Activated T-helper 1 cell treated with anti-CD3 and anti-CD28 coated beads, Interleukin-12 subunit alpha, Interleukin-12 subunit beta, Interleukin-2, Interleukin-4 antibody, amounts not matched to agents 30 ng/mL and 10 ng/mL and 1 ng/mL, durations not matched to agents 14 hours and 24 hours and 36 hours (primary cell): ENCODE measurements around the gene RRAD. TPM values are rescaled to one million over a fixed set of nuclear protein-coding genes. Genes with fewer than 3 reads are reported as not detected.
A peak's percentile ranks its signal among the peaks of the same experiment; 100 is the strongest.
"Not testable (repeated sequence)": the region's sequence is repeated elsewhere in the genome, so short reads cannot be mapped to it uniquely, and the experiment has no call there.

Experiments used
- DNase-seq: peaks from one replicate; pipeline ENCODE4 v3.0.0; 2021; ENCODE audit warnings: low spot score
- H3K27ac Mint-ChIP-seq: one replicate; pipeline ENCODE4 v1.8.0; 2021; ENCODE audit warnings: mild to moderate bottlenecking, mixed read lengths
- H3K27me3 Mint-ChIP-seq: one replicate; pipeline ENCODE4 v1.8.0; 2022; ENCODE audit warnings: mild to moderate bottlenecking, moderate library complexity, mixed read lengths; ENCODE audit not compliant: insufficient read depth
- H3K36me3 Mint-ChIP-seq: one replicate; pipeline ENCODE4 v1.8.0; 2021; ENCODE audit warnings: low read depth, mixed read lengths
- H3K4me1 Mint-ChIP-seq: one replicate; pipeline ENCODE4 v1.8.0; 2021; ENCODE audit warnings: low read depth, mixed read lengths
- H3K4me3 Mint-ChIP-seq: one replicate; pipeline ENCODE4 v1.8.0; 2021; ENCODE audit warnings: mild to moderate bottlenecking, moderate library complexity, mixed read lengths
- H3K9me3 Mint-ChIP-seq: one replicate; pipeline ENCODE4 v1.8.0; 2021; ENCODE audit warnings: mixed read lengths
- intact Hi-C: fragments of 100-400 bp; cut with micrococcal nuclease; formaldehyde crosslinking; loops from one replicate; pipeline ENCODE4 v1.15.1; 2024
- total RNA-seq: library from RNA; stranded (reverse); gene quantifications from 2 replicates; pipeline ENCODE4 v1.2.3, GENCODE V29; 2022

RRAD gene
- total RNA-seq, 1 donor from 2014 or later = 0.83 TPM

GRCh38 chr16:66904428-66904845 lies 20.9 kb downstream of the RRAD start:
- intact Hi-C loops = no loop called here
- Mint-ChIP-seq H3K36me3 (no peaks in the 10 kb centered on the region), H3K4me3 (no peak overlapping the region), H3K27me3 (peaks cover 2% of the 10 kb centered on the region), H3K9me3 (no peaks in the 10 kb centered on the region), H3K4me1 (peaks cover 11% of the 10 kb centered on the region), H3K27ac (no peak overlapping the region)
- no peak for DNase-seq

GRCh38 chr16:66903544-66904427 lies 21.5 kb downstream of the RRAD start:
- no peaks in the 10 kb centered on the region for H3K36me3 Mint-ChIP-seq
- H3K4me3 Mint-ChIP-seq = no peak overlapping the region
- DNase-seq = no peak
- intact Hi-C loops = no loop called here
- H3K27ac Mint-ChIP-seq = no peak overlapping the region
- no peaks in the 10 kb centered on the region for H3K9me3 Mint-ChIP-seq
- peaks cover 11% of the 10 kb centered on the region for H3K4me1 Mint-ChIP-seq
- H3K27me3 Mint-ChIP-seq = peaks cover 2% of the 10 kb centered on the region

GRCh38 chr16:66902648-66903543 lies 22.4 kb downstream of the RRAD start:
- no peak overlapping the region for H3K27ac Mint-ChIP-seq
- intact Hi-C loops = no loop called here
- peaks cover 11% of the 10 kb centered on the region for H3K4me1 Mint-ChIP-seq
- peaks cover 2% of the 10 kb centered on the region for H3K27me3 Mint-ChIP-seq
- DNase-seq = no peak
- H3K36me3 Mint-ChIP-seq = no peaks in the 10 kb centered on the region
- H3K4me3 Mint-ChIP-seq = no peak overlapping the region
- H3K9me3 Mint-ChIP-seq = no peaks in the 10 kb centered on the region

GRCh38 chr16:66901626-66902025 lies 23.7 kb downstream of the RRAD start:
- no peak overlapping the region for H3K27ac Mint-ChIP-seq
- intact Hi-C loops = no loop called here
- H3K9me3 Mint-ChIP-seq = no peaks in the 10 kb centered on the region
- peaks cover 11% of the 10 kb centered on the region for H3K4me1 Mint-ChIP-seq
- no peak overlapping the region for H3K4me3 Mint-ChIP-seq
- H3K27me3 Mint-ChIP-seq = peaks cover 2% of the 10 kb centered on the region
- H3K36me3 Mint-ChIP-seq = peaks cover 1% of the 10 kb centered on the region
- no peak for DNase-seq

- peaks cover 2% of the 10 kb centered on the region for H3K27me3 Mint-ChIP-seq
- H3K36me3 Mint-ChIP-seq = peaks cover 1% of the 10 kb centered on the region
- DNase-seq = no peak
- intact Hi-C loops = no loop called here
- H3K4me1 Mint-ChIP-seq = peaks cover 4% of the 10 kb centered on the region
- no peak overlapping the region for H3K27ac Mint-ChIP-seq
- H3K4me3 Mint-ChIP-seq = no peak overlapping the region
- no peaks in the 10 kb centered on the region for H3K9me3 Mint-ChIP-seq
These were observed 24.5 kb downstream of the RRAD start for GRCh38 chr16:66900721-66901441.

- Mint-ChIP-seq H3K4me1 (peaks cover 2% of the 10 kb centered on the region), H3K9me3 (no peaks in the 10 kb centered on the region), H3K4me3 (no peak overlapping the region), H3K36me3 (peaks cover 1% of the 10 kb centered on the region), H3K27me3 (peaks cover 2% of the 10 kb centered on the region), H3K27ac (no peak overlapping the region)
- no peak for DNase-seq
- intact Hi-C loops = no loop called here
These were observed 25.2 kb downstream of the RRAD start for GRCh38 chr16:66899945-66900710.

GRCh38 chr16:66899310-66899944 lies 25.9 kb downstream of the RRAD start:
- Mint-ChIP-seq H3K4me3 (no peak overlapping the region), H3K9me3 (no peaks in the 10 kb centered on the region), H3K27ac (no peak overlapping the region), H3K27me3 (peaks cover 2% of the 10 kb centered on the region), H3K4me1 (peaks cover 9% of the 10 kb centered on the region), H3K36me3 (peaks cover 1% of the 10 kb centered on the region)
- DNase-seq = no peak
- intact Hi-C loops = no loop called here

- Mint-ChIP-seq H3K27ac (no peak overlapping the region), H3K9me3 (no peaks in the 10 kb centered on the region), H3K27me3 (peaks cover 2% of the 10 kb centered on the region), H3K36me3 (peaks cover 1% of the 10 kb centered on the region), H3K4me3 (no peak overlapping the region), H3K4me1 (peaks cover 10% of the 10 kb centered on the region)
- DNase-seq = no peak
- intact Hi-C loops = no loop called here
These were observed 26.4 kb downstream of the RRAD start for GRCh38 chr16:66898933-66899309.

GRCh38 chr16:66898207-66898606 lies 27.1 kb downstream of the RRAD start:
- intact Hi-C loops = no loop called here
- peaks cover 2% of the 10 kb centered on the region for H3K36me3 Mint-ChIP-seq
- H3K27me3 Mint-ChIP-seq = peaks cover 2% of the 10 kb centered on the region
- peaks cover 12% of the 10 kb centered on the region for H3K4me1 Mint-ChIP-seq
- no peak overlapping the region for H3K27ac Mint-ChIP-seq
- no peaks in the 10 kb centered on the region for H3K9me3 Mint-ChIP-seq
- no peak for DNase-seq
- no peak overlapping the region for H3K4me3 Mint-ChIP-seq

GRCh38 chr16:66896682-66897081 lies 28.7 kb downstream of the RRAD start:
- H3K4me1 Mint-ChIP-seq = peaks cover 19% of the 10 kb centered on the region
- intact Hi-C loops, H3K36me3 Mint-ChIP-seq, H3K4me3 Mint-ChIP-seq, DNase-seq, H3K27me3 Mint-ChIP-seq, H3K9me3 Mint-ChIP-seq, H3K27ac Mint-ChIP-seq: not testable (repeated sequence)

GRCh38 chr16:66895999-66896398 lies 29.3 kb downstream of the RRAD start:
- peaks cover 9% of the 10 kb centered on the region for H3K36me3 Mint-ChIP-seq
- peak overlapping the region; percentile 42 for H3K27ac Mint-ChIP-seq
- H3K4me3 Mint-ChIP-seq = no peak overlapping the region
- intact Hi-C loops = loop anchor here (1.0 to 2.0 kb wide), 3 partner anchors 32 to 59 kb away; no protein-coding TSS in a partner anchor
- no peaks in the 10 kb centered on the region for H3K9me3 Mint-ChIP-seq
- no peak for DNase-seq
- peaks cover 21% of the 10 kb centered on the region for H3K4me1 Mint-ChIP-seq
- H3K27me3 Mint-ChIP-seq = peaks cover 1% of the 10 kb centered on the region

- peaks cover 10% of the 10 kb centered on the region for H3K36me3 Mint-ChIP-seq
- H3K27me3 Mint-ChIP-seq = no peaks in the 10 kb centered on the region
- H3K4me3 Mint-ChIP-seq = no peak overlapping the region
- intact Hi-C loops = loop anchor here (1.0 to 2.0 kb wide), 3 partner anchors 33 to 59 kb away; no protein-coding TSS in a partner anchor
- H3K9me3 Mint-ChIP-seq = no peaks in the 10 kb centered on the region
- no peak for DNase-seq
- H3K27ac Mint-ChIP-seq = peak overlapping the region; percentile 42
- peaks cover 24% of the 10 kb centered on the region for H3K4me1 Mint-ChIP-seq
These were observed 29.7 kb downstream of the RRAD start for GRCh38 chr16:66895689-66895979.
